HL-60 (cell line): Measurements from ENCODE around the gene ABCA10.

ENCODE experiments used
- DNase-seq, 2 experiments: peaks; one replicate each; pipeline ENCODE4 v3.0.0-alpha.2; 2010 to 2020; ENCODE audit warnings: low read depth in 1 of 2, low spot score in 1 of 2
- H3K27ac ChIP-seq: fragments of 250-450 bp; sonication (Bioruptor Pico); replicated peaks from 2 replicates; pipeline ENCODE4 v1.5.1; 2020; ENCODE audit warnings: mild to moderate bottlenecking, moderate library complexity
- H3K27me3 ChIP-seq: fragments of 250-450 bp; sonication (Bioruptor Pico); 2 replicates; pipeline ENCODE4 v1.5.1; 2021; ENCODE audit warnings: mild to moderate bottlenecking, moderate library complexity; ENCODE audit not compliant: insufficient read depth, poor library complexity, severe bottlenecking
- H3K4me3 ChIP-seq: replicated peaks from 2 replicates; pipeline ENCODE4 v1.5.1; 2011; ENCODE audit warnings: mild to moderate bottlenecking, control low read depth, low read length; ENCODE audit not compliant: insufficient read depth
- GABPA ChIP-seq: IDR thresholded peaks from 2 replicates; pipeline ENCODE4 v1.6.1; 2012; ENCODE audit warnings: low read depth
- POLR2AphosphoS5 ChIP-seq: IDR thresholded peaks from 2 replicates; pipeline ENCODE4 v1.6.1; 2012; ENCODE audit warnings: low read depth
- SPI1 ChIP-seq: IDR thresholded peaks from 2 replicates; pipeline ENCODE4 v1.6.1; 2012; ENCODE audit warnings: low read depth, mild to moderate bottlenecking, borderline replicate concordance
- TF ChIP-seq, protein P1 (sequence below): IDR thresholded peaks from 2 replicates; pipeline ENCODE4 v1.6.1; 2012; ENCODE audit warnings: low read depth; ENCODE audit not compliant: insufficient replicate concordance
- TF ChIP-seq, protein P2 (sequence below): IDR thresholded peaks from one replicate; pipeline ENCODE4 v1.5.1; 2011; ENCODE audit warnings: low read length, control low read depth, inconsistent platforms; ENCODE audit not compliant: insufficient read depth

ABCA10 gene

DNA sequence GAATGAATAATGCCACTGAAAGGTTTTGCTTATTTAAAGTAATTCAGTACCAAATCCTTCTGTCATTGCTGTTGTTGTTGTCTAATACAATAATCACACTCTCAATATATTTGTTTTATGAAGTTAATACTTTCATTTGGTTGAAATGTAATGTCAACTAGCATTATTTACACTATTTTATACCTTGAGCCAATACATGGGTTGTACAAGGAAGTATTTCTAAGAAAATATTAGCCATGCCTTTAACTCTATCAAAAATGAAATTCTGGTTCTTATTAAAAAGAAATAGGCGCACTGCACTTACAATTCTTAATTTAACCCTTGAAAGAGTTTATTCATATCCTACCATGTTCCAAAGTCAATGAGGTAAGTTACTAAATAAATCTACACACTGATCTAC is 17.6 kb upstream of the ABCA10 start:
- H3K27me3 ChIP-seq = no peaks in the 10 kb centered on the region
- no peak for DNase-seq
- no peak overlapping the region for H3K4me3 ChIP-seq
- TF ChIP-seq, protein P1, sequence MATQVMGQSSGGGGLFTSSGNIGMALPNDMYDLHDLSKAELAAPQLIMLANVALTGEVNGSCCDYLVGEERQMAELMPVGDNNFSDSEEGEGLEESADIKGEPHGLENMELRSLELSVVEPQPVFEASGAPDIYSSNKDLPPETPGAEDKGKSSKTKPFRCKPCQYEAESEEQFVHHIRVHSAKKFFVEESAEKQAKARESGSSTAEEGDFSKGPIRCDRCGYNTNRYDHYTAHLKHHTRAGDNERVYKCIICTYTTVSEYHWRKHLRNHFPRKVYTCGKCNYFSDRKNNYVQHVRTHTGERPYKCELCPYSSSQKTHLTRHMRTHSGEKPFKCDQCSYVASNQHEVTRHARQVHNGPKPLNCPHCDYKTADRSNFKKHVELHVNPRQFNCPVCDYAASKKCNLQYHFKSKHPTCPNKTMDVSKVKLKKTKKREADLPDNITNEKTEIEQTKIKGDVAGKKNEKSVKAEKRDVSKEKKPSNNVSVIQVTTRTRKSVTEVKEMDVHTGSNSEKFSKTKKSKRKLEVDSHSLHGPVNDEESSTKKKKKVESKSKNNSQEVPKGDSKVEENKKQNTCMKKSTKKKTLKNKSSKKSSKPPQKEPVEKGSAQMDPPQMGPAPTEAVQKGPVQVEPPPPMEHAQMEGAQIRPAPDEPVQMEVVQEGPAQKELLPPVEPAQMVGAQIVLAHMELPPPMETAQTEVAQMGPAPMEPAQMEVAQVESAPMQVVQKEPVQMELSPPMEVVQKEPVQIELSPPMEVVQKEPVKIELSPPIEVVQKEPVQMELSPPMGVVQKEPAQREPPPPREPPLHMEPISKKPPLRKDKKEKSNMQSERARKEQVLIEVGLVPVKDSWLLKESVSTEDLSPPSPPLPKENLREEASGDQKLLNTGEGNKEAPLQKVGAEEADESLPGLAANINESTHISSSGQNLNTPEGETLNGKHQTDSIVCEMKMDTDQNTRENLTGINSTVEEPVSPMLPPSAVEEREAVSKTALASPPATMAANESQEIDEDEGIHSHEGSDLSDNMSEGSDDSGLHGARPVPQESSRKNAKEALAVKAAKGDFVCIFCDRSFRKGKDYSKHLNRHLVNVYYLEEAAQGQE = no peak
- TF ChIP-seq, protein P2, sequence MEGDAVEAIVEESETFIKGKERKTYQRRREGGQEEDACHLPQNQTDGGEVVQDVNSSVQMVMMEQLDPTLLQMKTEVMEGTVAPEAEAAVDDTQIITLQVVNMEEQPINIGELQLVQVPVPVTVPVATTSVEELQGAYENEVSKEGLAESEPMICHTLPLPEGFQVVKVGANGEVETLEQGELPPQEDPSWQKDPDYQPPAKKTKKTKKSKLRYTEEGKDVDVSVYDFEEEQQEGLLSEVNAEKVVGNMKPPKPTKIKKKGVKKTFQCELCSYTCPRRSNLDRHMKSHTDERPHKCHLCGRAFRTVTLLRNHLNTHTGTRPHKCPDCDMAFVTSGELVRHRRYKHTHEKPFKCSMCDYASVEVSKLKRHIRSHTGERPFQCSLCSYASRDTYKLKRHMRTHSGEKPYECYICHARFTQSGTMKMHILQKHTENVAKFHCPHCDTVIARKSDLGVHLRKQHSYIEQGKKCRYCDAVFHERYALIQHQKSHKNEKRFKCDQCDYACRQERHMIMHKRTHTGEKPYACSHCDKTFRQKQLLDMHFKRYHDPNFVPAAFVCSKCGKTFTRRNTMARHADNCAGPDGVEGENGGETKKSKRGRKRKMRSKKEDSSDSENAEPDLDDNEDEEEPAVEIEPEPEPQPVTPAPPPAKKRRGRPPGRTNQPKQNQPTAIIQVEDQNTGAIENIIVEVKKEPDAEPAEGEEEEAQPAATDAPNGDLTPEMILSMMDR = no peak
- TF ChIP-seq POLR2AphosphoS5 = no peak
- no peak for TF ChIP-seq SPI1
- TF ChIP-seq GABPA = no peak
- H3K27ac ChIP-seq = no peak overlapping the region

DNA sequence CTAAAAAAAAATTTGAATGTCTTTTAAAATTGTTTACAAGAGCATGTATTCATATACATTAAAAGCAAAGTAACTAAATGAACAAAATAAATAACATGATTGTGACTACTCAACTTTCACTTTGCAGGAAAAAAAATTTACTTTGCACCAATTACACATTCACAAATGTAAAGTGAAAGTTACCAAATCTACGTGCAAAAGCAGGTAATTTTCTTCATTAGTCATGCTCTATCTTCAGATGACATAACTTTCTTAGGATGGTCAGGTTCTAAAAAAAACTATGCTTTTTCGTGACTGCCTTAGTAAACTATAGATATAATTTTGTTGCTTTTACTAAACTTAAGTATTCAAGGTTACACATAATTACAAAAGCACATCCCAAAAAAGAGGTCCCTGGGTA is 17.0 kb upstream of the ABCA10 start:
- H3K27me3 ChIP-seq = no peaks in the 10 kb centered on the region
- no peak overlapping the region for H3K4me3 ChIP-seq
- H3K27ac ChIP-seq = no peak overlapping the region
- DNase-seq = no peak
- TF ChIP-seq POLR2AphosphoS5 (no peak), SPI1 (no peak), GABPA (no peak)
- TF ChIP-seq, protein P2 = no peak
- TF ChIP-seq, protein P1 = no peak

DNA sequence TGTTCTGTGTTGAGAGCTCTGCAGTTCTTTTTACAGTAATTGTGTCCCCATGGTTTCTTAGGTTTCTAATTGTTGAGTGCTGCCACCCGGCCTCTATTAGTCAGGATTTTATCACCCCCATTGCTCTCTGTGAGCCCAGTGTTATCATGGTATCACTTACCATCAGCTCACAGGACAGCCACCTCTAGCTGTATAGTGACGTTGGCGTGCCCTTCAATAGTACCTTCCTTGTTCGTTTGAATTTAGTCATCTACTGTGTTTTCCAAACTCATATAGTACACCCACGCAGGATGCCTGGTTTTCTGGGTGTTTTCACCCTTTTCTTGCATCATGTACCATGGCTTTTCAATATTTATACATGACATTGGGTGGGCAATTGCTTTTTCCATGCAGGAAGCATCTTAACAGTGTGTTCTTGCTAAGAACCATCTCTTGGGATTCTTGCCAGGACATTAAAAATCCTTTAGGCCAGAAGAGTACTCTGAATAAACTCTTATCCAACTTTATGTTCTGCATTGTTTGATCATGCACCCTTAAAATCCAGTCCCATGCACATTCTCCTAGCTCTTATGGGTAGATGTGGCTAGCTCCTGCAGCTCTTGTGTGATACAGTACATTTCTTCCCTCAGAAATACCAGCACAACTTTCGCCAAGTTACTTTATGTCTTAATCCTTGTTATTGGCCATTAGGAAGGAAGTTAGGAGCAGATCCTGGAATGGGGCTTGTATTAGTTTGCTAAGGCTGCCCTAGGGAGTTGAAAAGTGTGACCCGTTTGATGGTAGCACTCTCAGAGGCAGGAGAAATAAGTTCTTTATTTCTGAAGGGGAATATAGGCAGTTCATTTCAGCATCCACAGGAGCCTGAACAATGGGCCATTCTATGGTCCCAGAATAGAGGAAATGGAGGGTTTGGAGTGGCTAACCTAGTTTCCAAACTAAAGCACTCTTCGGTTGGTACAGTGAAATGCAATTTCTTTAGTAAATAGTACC is 11.3 kb upstream of the ABCA10 start:
- TF ChIP-seq, protein P2 = no peak
- TF ChIP-seq, protein P1 = no peak
- TF ChIP-seq SPI1 = no peak
- no peak for TF ChIP-seq POLR2AphosphoS5
- no peak for TF ChIP-seq GABPA
- DNase-seq = no peak
- Histone ChIP-seq H3K27ac (no peak overlapping the region), H3K4me3 (no peak overlapping the region), H3K27me3 (no peaks in the 10 kb centered on the region)
